Parathyroid adenoma (tissue), 2 donors: ENCODE results near the gene KMT5C.

Experiments
- H2AFZ ChIP-seq: fragments of 300-600 bp; sonication (generic); one replicate; pipeline ENCODE4 v1.7.0; 2017; ENCODE audit warnings: antibody characterized with exemption, mild to moderate bottlenecking
- H3K27ac ChIP-seq: fragments of 300-600 bp; sonication (generic); one replicate; pipeline ENCODE4 v1.7.0; 2017
- H3K27me3 ChIP-seq: fragments of 300-600 bp; sonication (generic); one replicate; pipeline ENCODE4 v1.7.0; 2017; ENCODE audit warnings: low read length; ENCODE audit not compliant: control insufficient read depth, insufficient read depth
- H3K36me3 ChIP-seq: fragments of 300-600 bp; sonication (generic); one replicate; pipeline ENCODE4 v1.7.0; 2017; ENCODE audit warnings: low read length; ENCODE audit not compliant: control insufficient read depth, insufficient read depth
- H3K4me1 ChIP-seq: fragments of 300-600 bp; sonication (generic); one replicate; pipeline ENCODE4 v1.7.0; 2017; ENCODE audit warnings: control low read depth
- H3K4me2 ChIP-seq: fragments of 300-600 bp; sonication (generic); one replicate; pipeline ENCODE4 v1.7.0; 2017; ENCODE audit warnings: low read length
- H3K4me3 ChIP-seq: fragments of 300-600 bp; sonication (generic); one replicate; pipeline ENCODE4 v1.7.0; 2017; ENCODE audit warnings: low read depth, low read length
- H3K79me2 ChIP-seq: fragments of 300-600 bp; sonication (generic); one replicate; pipeline ENCODE4 v1.7.0; 2017; ENCODE audit warnings: control low read depth
- H3K9ac ChIP-seq: fragments of 300-600 bp; sonication (generic); one replicate; pipeline ENCODE4 v1.7.0; 2017; ENCODE audit warnings: mild to moderate bottlenecking
- H3K9me3 ChIP-seq: fragments of 300-600 bp; sonication (generic); one replicate; pipeline ENCODE4 v1.7.0; 2017; ENCODE audit warnings: low read length; ENCODE audit not compliant: control insufficient read depth
- CTCF ChIP-seq: fragments of 300-600 bp; sonication (generic); IDR thresholded peaks from one replicate; pipeline ENCODE4 v1.7.0; 2017; ENCODE audit warnings: antibody characterized with exemption, mild to moderate bottlenecking
- donor health status: primary hyperparathyroidism.

Gene KMT5C

GRCh38 chr19:55339105-55339888 is at the start of gene KMT5C:
Gene KMT5C (plus strand): TSS chr19:55339876. CDS start chr19:55341937, 2,061 bp downstream.
- peak; percentile 55 for TF ChIP-seq CTCF
- peak within 1 kb of the TSS; percentile 100 for H3K4me2 ChIP-seq
- H3K36me3 ChIP-seq, result no peaks in the 10 kb centered on the region
- H3K27ac ChIP-seq, result peak within 1 kb of the TSS; percentile 99
- H3K4me1 ChIP-seq, result peaks cover 7% of the 10 kb centered on the region
- H3K4me3 ChIP-seq, result peak within 1 kb of the TSS; percentile 96
- H3K79me2 ChIP-seq, result peaks cover 4% of the 10 kb centered on the region
- H2AFZ ChIP-seq, result peak within 1 kb of the TSS; percentile 95
- H3K27me3 ChIP-seq, result no peaks in the 10 kb centered on the region
- no peaks in the 10 kb centered on the region for H3K9me3 ChIP-seq
- peak within 1 kb of the TSS; percentile 93 for H3K9ac ChIP-seq

- no peaks in the 10 kb centered on the region for H3K27me3 ChIP-seq
- no peak overlapping the region for H3K9ac ChIP-seq
- H3K79me2 ChIP-seq, result no peaks in the 10 kb centered on the region
- no peak overlapping the region for H3K4me3 ChIP-seq
- no peak for TF ChIP-seq CTCF
- H3K36me3 ChIP-seq, result no peaks in the 10 kb centered on the region
- no peak overlapping the region for H3K4me2 ChIP-seq
- H2AFZ ChIP-seq, result no peak overlapping the region
- H3K27ac ChIP-seq, result no peak overlapping the region
- no peaks in the 10 kb centered on the region for H3K4me1 ChIP-seq
- no peaks in the 10 kb centered on the region for H3K9me3 ChIP-seq
These were observed 42.4 kb upstream of the KMT5C start for GRCh38 chr19:55297267-55297666.

GRCh38 chr19:55299991-55300390 is 39.7 kb upstream of the KMT5C start:
- Histone ChIP-seq H3K9me3 (no peaks in the 10 kb centered on the region), H3K36me3 (no peaks in the 10 kb centered on the region), H3K79me2 (no peaks in the 10 kb centered on the region), H3K4me1 (no peaks in the 10 kb centered on the region), H3K4me3 (no peak overlapping the region), H3K9ac (no peak overlapping the region), H2AFZ (no peak overlapping the region), H3K4me2 (no peak overlapping the region), H3K27ac (no peak overlapping the region), H3K27me3 (no peaks in the 10 kb centered on the region)
- no peak for TF ChIP-seq CTCF

- Histone ChIP-seq H3K9ac (no peak overlapping the region), H2AFZ (no peak overlapping the region), H3K4me2 (no peak overlapping the region), H3K4me3 (no peak overlapping the region), H3K4me1 (no peaks in the 10 kb centered on the region), H3K9me3 (no peaks in the 10 kb centered on the region), H3K36me3 (no peaks in the 10 kb centered on the region), H3K27ac (no peak overlapping the region), H3K79me2 (no peaks in the 10 kb centered on the region), H3K27me3 (no peaks in the 10 kb centered on the region)
- no peak for TF ChIP-seq CTCF
These were observed 38.7 kb upstream of the KMT5C start for GRCh38 chr19:55300886-55301458.
